GM12872 (cell line): ENCODE data around the gene TSTD2.

Source experiments
- CTCF ChIP-seq: IDR thresholded peaks from 3 replicates; pipeline ENCODE4 v1.5.1; 2011; ENCODE audit warnings: low read depth, mild to moderate bottlenecking, low read length, moderate library complexity; ENCODE audit not compliant: insufficient read depth

Gene TSTD2

DNA sequence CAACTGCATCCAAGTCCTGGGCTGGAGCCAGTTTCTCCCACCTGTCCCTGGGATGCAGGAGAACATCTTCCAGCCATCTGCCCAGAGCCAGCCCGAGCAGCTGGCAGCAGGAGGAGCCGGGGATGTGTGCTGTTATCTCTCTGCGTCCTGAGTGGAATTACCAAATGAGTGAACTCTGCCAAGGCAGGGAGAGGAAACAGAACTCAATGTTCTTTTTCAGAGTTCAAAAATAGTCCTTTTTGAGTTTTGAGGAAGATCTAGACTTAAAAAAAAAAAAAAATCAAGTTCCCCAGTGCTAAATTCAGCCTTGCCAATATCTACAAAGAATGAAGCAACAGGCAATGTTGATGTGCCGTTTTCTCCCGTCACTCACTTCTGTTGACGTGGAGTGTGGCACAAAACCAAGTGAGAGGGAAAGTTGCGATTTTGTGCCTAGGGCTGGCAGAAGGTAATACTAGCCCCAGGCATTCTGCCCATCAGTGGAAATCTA lies 75.5 kb downstream of the TSTD2 start:
- no peak for TF ChIP-seq CTCF

DNA sequence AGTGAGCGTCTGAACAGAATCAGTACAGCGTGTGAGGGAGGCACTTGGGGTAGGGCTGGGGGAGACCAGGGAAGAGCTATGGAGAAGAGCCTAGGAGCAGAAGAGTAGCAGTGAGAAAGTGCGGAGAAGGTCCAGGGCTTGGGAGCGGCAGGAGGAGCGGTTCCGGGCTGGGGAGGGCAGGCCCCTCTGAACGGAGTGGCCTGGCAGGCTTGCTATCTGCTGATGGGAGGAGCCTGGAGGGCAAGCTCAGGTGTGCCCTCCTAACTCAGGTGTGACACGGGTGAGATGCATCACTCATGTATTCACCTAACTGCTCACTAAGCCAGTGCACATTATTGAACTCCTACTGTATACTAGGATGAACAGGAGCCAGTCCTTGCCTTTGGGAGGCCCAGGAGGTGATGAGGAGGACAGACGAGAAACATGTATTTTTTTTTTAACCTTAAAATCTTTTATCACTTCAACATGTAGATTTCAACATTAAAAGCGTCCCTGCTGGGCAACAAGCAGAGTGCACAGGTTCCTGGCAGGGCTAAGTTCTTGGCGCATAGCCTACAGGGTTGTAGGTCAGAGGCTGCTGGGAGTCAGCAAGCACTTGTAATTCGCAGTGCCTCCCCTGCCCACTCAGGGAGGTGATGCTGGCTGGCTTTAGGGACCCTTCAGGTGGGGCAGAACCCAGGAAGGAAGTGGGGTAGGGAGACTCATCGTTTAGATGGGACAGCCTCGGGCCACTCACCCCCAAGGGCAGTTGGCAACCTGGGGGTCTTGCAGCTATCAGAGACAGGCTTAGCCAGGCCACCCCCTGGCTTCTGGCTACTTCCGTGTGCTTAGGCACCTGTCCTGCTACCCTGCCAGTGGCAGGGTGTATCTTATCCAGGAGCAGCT lies 76.2 kb downstream of the TSTD2 start:
- TF ChIP-seq CTCF, result no peak

- TF ChIP-seq CTCF, result no peak
Measured at GRCh38 chr9:97556036-97556720, 77.0 kb downstream of the TSTD2 start.

GRCh38 chr9:97555164-97555563 lies 78.0 kb downstream of the TSTD2 start:
- TF ChIP-seq CTCF, result no peak

- no peak for TF ChIP-seq CTCF
Measured at GRCh38 chr9:97554566-97555075, 78.5 kb downstream of the TSTD2 start.

DNA sequence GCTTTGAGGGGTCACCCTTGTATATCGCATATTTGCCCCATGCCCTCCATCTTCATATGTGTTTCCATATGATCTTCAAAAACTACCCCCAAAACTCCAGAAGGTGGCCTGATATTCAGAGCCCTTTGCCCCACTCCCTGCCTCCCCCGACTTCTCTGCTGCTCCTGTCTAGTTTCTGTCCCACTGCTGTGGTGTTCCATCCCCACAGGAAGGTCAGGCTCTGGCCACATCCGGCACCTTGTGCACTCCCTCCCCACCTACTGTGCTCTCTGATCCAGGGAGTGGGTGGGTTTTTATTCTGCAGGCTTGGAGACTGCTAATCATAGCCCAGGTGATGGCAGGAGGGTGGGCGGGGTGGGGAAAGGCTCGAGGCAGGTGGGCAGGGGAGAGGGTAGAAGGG lies 79.3 kb downstream of the TSTD2 start:
- TF ChIP-seq CTCF, result no peak

GRCh38 chr9:97553141-97553540 lies 80.0 kb downstream of the TSTD2 start:
- TF ChIP-seq CTCF, result no peak
